Medulla oblongata (tissue), 1 donor: ENCODE data around the gene SHLD2.
"Not testable (repeated sequence)": the region's sequence is repeated elsewhere in the genome, so short reads cannot be mapped to it uniquely, and the experiment has no call there.

Source experiments
- DNase-seq: peaks from one replicate; pipeline ENCODE4 v3.0.0-alpha.2; 2015; ENCODE audit errors: extremely low spot score

Gene SHLD2

DNA sequence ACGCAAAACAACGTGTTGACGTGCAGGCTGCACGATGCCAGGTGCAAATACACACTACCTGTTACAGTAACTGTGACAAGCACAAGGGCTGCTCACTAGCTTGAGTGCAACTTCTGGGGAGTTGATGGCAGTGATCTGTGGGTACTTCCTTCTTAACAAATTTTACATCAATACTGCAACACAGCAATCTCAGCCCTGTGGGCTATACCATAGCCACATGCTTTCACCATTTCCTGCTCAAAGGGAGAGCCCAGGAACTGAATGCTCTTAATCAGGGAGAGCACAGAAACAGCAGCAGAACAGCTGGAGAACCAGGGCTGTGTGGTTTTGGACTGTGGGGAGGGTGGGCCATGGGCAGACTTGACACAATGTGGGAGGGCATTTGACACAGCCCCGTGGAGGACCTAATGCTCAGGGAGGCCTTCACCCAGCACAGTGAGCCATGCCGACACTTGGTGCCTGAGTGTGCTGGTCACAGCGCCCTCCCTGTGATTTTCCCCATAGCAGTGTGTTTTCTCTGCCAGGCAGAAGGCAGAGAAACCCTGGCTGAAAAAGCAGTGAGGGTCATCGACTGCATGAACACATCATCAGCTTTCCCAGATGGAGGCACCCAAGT, 118.3 kb downstream of the SHLD2 start:
- not testable (repeated sequence) for DNase-seq

DNA sequence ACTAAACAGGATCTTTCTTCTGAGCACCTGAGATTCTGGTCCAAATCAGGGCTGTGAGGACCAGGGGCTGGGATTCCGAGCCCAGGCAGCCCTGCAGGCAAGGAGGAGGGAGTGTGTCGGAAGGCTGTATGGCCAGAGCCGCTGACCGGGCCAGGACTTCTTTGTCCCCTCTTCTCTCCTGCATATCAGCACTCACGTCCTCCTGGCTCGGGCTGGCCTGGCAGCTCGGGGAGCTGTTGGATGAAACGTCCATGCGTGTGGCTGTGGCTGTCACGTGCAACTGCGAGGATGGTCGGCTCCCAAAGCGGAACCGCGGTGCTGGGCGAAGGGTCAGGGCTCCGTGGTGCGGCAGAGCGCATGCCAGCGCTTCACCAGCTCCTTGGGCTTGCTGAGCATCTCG, 118.8 kb downstream of the SHLD2 start:
- not testable (repeated sequence) for DNase-seq

DNA sequence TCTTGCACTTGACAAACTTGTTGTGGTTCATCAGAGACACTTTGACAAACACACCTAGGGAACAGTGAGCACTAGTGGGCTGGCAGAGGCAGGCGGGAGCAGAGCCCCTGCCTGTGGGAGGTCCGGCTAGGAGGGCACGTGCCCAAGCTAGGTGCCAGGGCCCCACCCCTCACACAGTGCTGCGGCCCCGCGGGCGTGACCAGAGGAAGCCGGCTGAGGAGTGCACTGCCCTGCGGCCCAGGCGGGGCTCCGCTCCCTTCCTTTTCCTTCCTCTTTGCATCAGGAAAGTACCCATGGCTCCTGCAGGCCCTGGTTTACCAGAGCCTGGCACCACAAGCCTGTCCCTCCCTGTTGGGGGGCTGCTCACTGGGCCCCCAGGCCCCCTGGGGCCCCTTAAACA, 121.1 kb downstream of the SHLD2 start:
- not testable (repeated sequence) for DNase-seq

DNA sequence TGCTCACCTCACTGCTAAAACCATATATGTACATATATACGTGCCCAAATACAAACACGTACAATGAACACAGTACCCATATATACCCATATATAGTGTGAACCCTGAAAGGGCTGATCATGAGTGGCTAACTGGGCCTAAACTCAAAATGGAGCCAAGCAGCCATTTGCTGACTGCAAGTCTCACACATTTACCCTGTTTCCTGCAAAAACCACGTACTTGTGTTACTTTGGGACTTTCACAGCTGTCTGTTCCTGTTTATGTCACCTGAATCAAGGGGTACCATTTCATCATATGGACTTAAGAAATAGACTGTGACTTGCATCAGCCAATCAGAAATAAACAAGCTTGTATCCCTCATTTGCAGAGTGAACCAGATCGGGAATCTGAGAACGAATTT, 124.4 kb downstream of the SHLD2 start:
- DNase-seq: not testable (repeated sequence)

DNA sequence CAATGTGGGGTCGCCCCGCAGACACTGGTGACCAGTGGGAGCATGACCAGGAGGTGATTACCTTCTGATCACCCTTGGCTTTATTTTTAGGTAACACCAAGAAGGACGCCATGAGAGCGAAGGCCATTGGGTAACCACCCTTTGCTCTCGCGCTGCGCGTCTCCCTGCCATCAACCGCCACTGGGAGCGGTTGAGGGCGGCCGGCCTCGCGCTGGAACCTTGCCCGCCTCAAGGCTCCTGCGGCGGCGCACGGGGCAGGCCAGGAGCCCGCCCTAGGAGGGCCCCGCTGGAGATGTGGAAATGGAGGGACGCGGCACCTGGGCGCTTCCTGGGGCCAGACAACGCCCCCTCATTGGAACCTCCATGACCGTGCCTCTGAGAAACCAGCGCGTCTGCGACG, 127.8 kb downstream of the SHLD2 start:
- not testable (repeated sequence) for DNase-seq

DNA sequence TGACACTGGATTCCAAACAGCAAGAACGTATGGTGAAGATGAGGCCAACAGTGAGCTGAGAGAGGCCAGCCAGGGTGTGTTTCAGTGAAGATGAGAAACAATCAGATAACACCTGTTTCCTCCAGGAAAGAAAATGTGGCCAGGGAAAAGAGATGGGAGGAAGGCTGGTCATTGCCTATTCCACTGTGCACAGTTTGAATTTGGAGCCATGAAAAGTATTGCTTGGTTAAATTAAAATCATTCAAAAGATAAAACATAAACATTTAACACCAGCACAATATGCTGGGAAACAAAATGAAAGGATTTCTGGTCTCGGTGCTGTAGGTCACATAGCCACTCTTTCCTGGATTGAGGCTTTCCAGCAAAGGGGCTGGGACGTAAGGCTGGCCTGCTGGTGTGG, 130.1 kb downstream of the SHLD2 start, which contains the start of gene NUTM2A:
Gene NUTM2A (plus strand): TSS at position 301 of the 400 bp plus-strand sequence. CDS start 383 bp downstream, outside the sequence.
- not testable (repeated sequence) for DNase-seq

DNA sequence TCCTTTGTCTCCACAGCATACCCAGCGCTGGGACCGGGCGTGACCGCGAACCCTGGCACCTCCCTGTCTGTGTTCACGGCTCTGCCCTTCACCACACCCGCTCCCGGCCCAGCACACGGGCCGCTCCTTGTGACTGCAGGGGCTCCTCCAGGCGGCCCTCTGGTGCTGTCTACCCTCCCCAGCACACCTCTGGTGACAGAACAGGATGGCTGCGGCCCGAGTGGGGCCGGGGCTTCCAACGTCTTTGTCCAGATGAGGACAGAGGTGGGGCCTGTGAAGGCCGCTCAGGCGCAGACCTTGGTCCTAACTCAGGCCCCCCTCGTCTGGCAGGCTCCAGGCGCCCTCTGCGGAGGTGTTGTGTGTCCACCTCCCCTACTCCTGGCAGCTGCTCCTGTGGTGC, 133.2 kb downstream of the SHLD2 start:
- not testable (repeated sequence) for DNase-seq

DNA sequence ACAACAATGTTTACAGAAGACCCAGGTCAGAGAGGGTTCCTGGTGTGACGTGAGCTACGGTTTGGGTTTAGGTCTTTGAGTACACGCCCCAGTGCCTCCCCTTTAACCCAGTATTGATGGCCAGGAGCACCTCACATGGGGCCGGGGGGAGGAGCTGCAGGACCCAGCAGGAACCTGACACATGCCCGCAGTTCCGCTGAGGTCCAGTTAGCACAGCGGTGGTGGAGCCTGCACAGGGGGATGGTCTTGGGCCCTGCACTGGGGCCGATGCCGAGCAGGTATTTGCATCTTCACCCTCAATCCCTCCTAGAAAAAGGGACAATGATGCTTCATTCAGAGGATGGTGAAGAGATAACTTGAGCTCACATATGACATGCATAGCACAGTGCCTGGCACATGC, 134.2 kb downstream of the SHLD2 start:
- not testable (repeated sequence) for DNase-seq

DNA sequence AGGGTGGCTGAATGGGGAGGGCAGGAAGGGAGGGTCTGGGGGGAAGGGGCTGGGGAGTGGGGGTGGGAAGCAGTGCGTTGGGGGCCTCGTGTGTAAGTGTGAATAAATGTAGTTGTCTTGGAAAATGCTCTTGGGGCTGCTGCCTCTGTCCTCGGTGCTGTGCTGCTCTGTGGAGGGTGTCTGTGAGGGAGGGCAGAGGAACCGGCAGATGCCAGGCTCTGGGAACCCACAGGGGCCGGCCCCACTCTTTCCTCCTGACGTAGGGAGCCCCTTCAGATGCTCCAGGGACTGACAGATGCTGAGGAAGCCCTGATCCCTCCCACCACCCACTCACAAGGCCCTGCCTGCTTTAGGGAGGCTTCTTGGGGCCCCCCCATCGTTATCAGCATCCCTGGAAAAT, 139.8 kb downstream of the SHLD2 start:
- DNase-seq: not testable (repeated sequence)

DNA sequence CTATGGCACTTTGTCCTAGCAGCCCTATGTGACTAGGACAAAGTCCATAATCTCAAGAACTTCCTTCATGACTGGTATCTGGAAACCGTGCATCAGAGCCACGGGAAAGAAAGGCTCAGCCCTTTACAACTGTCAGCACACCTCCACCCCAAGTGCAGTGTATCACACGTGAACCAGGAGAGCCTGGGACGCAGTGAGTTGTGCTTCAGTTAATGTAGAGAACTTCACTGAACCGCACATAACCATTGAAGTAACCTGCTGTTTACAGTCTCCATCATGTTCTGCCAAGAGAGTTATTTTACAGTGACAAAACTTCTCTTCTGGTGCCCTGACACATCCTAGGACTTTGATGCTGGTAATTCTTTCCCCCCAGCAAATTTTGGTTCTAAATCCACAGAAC, 142.2 kb downstream of the SHLD2 start:
- DNase-seq: not testable (repeated sequence)

DNA sequence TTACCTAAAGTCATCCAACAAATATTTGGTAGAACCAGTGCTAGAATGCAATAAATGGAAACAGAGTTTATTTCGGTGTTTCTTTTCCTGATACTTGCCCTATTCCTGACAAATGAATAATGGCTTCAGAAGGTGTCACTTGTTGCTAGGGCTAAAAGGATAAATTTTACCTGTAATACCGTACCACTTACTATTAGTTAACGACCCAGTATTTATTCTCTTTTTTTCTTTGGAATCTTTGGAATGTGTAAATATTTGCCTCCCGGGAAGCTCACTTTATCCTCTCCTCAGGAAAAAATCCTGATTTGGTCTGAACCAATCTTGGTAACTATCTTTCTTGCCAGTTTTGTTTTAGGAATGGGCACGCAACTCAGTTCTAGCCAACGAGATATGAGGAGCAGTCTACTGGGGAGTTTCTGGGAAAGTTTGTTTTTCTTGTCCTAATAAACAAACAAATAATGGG, 144.4 kb downstream of the SHLD2 start:
- DNase-seq: not testable (repeated sequence)
